Ovary (tissue), 9 donors: Measurements from ENCODE around the gene CMTM2. TPM values are rescaled to one million over a fixed set of nuclear protein-coding genes. Genes with fewer than 3 reads are reported as not detected.
A peak's percentile ranks its signal among the peaks of the same experiment; 100 is the strongest.

ENCODE experiments used
- DNase-seq, 5 donors: peaks; one replicate each; pipeline ENCODE4 v3.0.0-alpha.2; 2019 to 2020
- H3K27ac ChIP-seq, 2 donors: fragments of 200-600 bp; one replicate each; pipeline versions ENCODE4 v1.5.1 to v1.8.0; 2019 to 2022
- H3K27me3 ChIP-seq: fragments of 200-600 bp; one replicate; pipeline ENCODE4 v1.8.0; 2022
- H3K36me3 ChIP-seq: fragments of 200-600 bp; sonication (generic); one replicate; pipeline ENCODE4 v1.5.1; 2019
- H3K4me1 ChIP-seq: one replicate; pipeline ENCODE4 v1.8.1; 2013; ENCODE audit warnings: mild to moderate bottlenecking, moderate library complexity; ENCODE audit not compliant: insufficient read depth
- H3K4me3 ChIP-seq: fragments of 200-600 bp; sonication (generic); one replicate; pipeline ENCODE4 v1.5.1; 2017
- H3K9me3 ChIP-seq, 2 donors: fragments of 200-600 bp in 1 of 2; sonication (generic) in 1 of 2; one replicate each; pipeline versions ENCODE4 v1.5.1 to v1.8.1; 2013 to 2019; ENCODE audit warnings: mild to moderate bottlenecking in 1 of 2, moderate library complexity in 1 of 2
- EP300 ChIP-seq: sonication (generic); formaldehyde crosslinking; IDR thresholded peaks from one replicate; pipeline ENCODE4 v1.6.1; 2017; ENCODE audit warnings: antibody characterized with exemption
- POLR2A ChIP-seq: fragments of 450-650 bp; IDR thresholded peaks from one replicate; pipeline ENCODE4 v1.6.1; 2017; ENCODE audit warnings: antibody characterized with exemption, mild to moderate bottlenecking, moderate library complexity
- WGBS, 3 donors: extraction: QIAGEN DNeasy Blood & Tissue Kit in 1 of 3; methylation state at CpG; one replicate each; pipeline versions ENCODE4 v1.1.5 to v1.1.7; 2013 to 2017; 5-methylcytosine and 5-hydroxymethylcytosine counted together
- intact Hi-C, 4 donors: fragments of 100-400 bp; cut with DNase I; formaldehyde crosslinking; loops; one replicate each; pipeline versions ENCODE4 v1.11.0 to v1.15.1; 2022 to 2023
- polyA plus RNA-seq, 2 donors: library from polyadenylated mRNA; stranded (reverse); fragments of 200-250 nt in 1 of 2; fragments of 350-450 nt in 1 of 2; fragmentation: Illumina TruSeq in 1 of 2; extraction: RNeasy Lipid Tissue Mini Kit (QIAGEN cat#74804) in 1 of 2; gene quantifications; one replicate each; pipeline ENCODE4 v1.2.3, GENCODE V29; 2013 to 2014
- total RNA-seq, 7 donors: library from RNA; depleted of rRNA in 2 of 7; stranded (reverse); fragments of >200 nt in 2 of 7; fragmentation: NEBNext Ultra II Directional in 3 of 7; extraction: Animal tissue kit (Norgen Biotek cat#: 25700) in 3 of 7; gene quantifications; one replicate each; pipeline versions ENCODE4 v1.1.0 to v1.2.4, GENCODE V29; 2016 to 2023
- TF ChIP-seq, protein P1 (sequence below), 3 donors: fragments of 450-650 bp in 2 of 3; fragments of 200-600 bp in 1 of 3; IDR thresholded peaks; one replicate each; pipeline versions ENCODE4 v1.5.1 to v1.8.0; 2016 to 2022; ENCODE audit warnings: antibody characterized with exemption in 3 of 3, mild to moderate bottlenecking in 1 of 3
- donor health status: DM: no; HTN: no; CAD: no; lungs with moderate emphysema.
- donor health status: DM: no; HTN: no; CAD: no.
- donor health status: Bipolar disorder and iron deficiency.
- donor health status: DM: yes; HTN: yes; CAD: no.
- donor health status: DM: no; HTN: no; CAD: no.
- donor health status: DM: yes; HTN: yes; CAD: no.

The CMTM2 gene
- total and polyA plus RNA-seq, 9 donors = 0.21 to 1.8 (median 0.38) TPM; not detected in 6

DNA sequence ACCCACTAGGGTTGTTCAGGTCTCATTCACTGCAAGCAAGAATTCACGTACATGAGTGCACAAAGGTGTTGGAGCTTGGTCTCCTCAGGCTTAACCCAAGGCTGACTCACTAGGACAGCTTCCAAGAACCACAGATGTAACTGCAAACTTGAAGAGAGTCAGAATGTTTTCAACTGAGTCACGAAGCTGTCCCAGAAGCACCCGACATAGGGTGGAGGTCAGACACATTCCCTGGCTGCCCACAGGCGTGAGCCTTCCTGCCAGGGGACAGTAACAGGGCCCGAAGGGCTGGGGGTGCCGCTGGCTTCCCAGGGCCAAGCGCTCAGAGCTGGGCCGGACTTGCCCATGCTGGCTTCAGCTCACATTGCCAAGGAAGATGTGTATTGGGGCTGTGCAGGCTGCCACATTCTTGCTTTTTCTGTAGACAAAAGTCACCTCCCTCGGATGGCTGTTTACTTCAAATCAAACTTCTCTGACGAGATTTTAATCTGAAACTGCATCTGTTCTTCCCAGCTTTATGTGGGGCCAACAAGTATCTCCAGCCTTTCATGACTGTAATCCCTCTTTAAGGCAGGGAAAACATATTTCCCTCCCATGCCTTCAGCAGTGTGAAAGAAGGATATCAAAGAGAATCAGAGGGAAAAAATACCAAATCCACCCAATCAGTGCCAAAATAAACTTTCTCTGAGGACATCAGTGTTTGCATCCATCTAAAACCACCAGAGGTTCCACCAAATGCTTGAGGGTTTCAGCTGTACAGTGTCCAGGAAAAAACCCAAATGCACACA lies 39.5 kb downstream of the CMTM2 start:
- WGBS, 3 donors = 41 to 48% (median 47%) methylated on average over 8 to 10 of the region's 10 CpGs
- DNase-seq = peak in 2 of 5 donors; percentile 34 to 41

DNA sequence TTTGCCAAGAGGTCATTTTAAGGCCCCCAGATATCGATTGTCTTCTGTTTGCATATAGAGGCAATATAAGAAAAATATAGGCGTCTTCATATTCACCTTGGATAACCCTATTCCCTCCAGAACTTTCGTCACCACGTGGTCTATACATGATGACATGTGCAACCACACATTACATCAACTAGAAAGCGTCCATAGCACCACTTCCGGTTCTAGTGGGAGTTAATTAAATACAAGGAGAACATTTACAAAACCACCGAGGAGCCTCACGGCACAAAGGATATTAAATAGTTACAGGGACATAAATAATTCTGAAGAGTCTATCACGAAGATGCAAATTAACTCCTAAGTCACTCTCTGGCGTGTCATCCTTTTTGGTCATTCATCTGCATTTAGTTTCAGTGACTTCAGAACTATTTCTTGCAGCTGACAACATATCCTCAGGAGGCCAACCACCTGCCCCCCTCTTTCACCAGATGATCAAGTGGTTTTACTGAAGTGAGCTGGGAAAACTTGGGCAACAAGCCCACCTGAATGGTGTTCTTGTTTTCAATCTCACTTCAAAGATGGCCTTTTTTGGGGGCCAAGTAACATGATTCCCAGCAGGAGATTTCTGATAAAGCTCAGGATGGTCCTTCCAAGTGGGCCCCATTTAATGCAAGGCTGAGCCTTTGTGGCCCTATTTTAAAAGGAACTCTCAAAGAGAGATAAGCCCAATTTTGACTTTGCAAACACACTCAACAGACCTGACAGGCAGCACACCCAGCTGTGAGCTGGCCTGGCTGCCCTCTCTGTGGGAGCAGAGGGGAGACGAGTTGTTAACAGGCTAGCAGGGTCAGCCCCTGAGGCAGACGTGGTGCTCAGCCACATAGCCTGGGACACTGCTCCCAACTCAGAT lies 40.5 kb downstream of the CMTM2 start:
- Histone ChIP-seq H3K4me1 (peaks cover 3% of the 10 kb centered on the region), H3K27me3 (no peaks in the 10 kb centered on the region), H3K9me3 (no peaks in the 10 kb centered on the region), H3K36me3 (no peaks in the 10 kb centered on the region), H3K27ac (no peak overlapping the region), H3K4me3 (no peak overlapping the region)
- intact Hi-C loops = loop anchor here in 1 of 4 donors (10.0 kb wide), 1 partner anchor 1155 kb away; no protein-coding TSS in a partner anchor
- WGBS, 3 donors = 78 to 82% (median 80%) methylated on average over 12 of the region's 12 CpGs
- DNase-seq = no peak
- TF ChIP-seq EP300 (no peak), POLR2A (no peak)
- TF ChIP-seq, protein P1, sequence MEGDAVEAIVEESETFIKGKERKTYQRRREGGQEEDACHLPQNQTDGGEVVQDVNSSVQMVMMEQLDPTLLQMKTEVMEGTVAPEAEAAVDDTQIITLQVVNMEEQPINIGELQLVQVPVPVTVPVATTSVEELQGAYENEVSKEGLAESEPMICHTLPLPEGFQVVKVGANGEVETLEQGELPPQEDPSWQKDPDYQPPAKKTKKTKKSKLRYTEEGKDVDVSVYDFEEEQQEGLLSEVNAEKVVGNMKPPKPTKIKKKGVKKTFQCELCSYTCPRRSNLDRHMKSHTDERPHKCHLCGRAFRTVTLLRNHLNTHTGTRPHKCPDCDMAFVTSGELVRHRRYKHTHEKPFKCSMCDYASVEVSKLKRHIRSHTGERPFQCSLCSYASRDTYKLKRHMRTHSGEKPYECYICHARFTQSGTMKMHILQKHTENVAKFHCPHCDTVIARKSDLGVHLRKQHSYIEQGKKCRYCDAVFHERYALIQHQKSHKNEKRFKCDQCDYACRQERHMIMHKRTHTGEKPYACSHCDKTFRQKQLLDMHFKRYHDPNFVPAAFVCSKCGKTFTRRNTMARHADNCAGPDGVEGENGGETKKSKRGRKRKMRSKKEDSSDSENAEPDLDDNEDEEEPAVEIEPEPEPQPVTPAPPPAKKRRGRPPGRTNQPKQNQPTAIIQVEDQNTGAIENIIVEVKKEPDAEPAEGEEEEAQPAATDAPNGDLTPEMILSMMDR (IDR thresholded peaks at IDR 0.05) = no peak

More for the DNA sequence above, 39.5 kb downstream of the CMTM2 start:
- Histone ChIP-seq H3K4me3 (no peak overlapping the region), H3K36me3 (no peaks in the 10 kb centered on the region), H3K4me1 (peaks cover 3% of the 10 kb centered on the region), H3K9me3 (no peaks in the 10 kb centered on the region), H3K27me3 (no peaks in the 10 kb centered on the region), H3K27ac (no peak overlapping the region)
- intact Hi-C loops = no loop called here
- no peak for TF ChIP-seq POLR2A
- no peak for TF ChIP-seq EP300
- TF ChIP-seq, protein P1 (IDR thresholded peaks at IDR 0.05) = no peak

DNA sequence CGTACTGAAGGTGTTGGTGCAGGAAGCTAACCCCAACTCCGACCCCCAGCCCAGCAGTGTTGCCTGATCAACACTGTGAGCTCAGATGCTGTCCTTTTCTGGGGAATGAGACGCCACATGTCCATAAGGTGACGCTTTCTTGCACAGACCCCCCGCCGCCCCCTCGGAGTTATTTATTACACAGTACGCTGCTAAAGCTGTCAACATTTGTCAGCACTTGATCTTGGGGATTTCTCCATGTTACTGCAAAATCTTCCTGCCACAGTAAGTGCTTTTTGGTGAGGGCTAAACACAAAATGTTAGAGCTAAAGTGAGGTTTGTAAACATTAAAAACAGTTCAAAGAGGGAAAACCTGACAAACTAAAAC lies 41.1 kb downstream of the CMTM2 start:
- H3K36me3 ChIP-seq = no peaks in the 10 kb centered on the region
- H3K27ac ChIP-seq = no peak overlapping the region
- intact Hi-C loops = loop anchor here in 1 of 4 donors (10.0 kb wide), 1 partner anchor 1154 kb away; no protein-coding TSS in a partner anchor
- no peak for TF ChIP-seq EP300
- TF ChIP-seq, protein P1 (IDR thresholded peaks at IDR 0.05) = no peak
- no peaks in the 10 kb centered on the region for H3K9me3 ChIP-seq
- H3K4me3 ChIP-seq = no peak overlapping the region
- no peak for DNase-seq
- H3K27me3 ChIP-seq = no peaks in the 10 kb centered on the region
- H3K4me1 ChIP-seq = peaks cover 3% of the 10 kb centered on the region
- 90 to 92% (median 92%) methylated on average over 8 of the region's 8 CpGs for WGBS, 3 donors

DNA sequence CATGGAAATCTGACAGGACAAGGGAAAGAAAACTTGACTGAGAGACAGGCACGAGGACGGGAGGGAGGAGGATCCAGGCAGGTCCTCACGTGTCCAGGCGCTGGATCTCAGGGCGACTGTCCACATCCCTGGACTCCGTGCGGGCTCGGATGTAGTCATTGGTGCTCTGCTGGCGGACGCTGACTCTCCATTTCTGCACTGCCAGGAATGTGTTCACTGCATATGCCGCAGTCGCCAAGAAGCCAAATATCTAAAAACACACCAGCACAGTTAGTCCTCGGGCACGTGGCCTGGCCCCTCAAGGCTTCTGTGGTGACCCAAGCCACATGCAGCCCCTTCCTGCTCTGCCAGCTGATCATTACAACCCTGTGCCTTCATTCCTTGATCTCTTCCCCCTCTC lies 42.7 kb downstream of the CMTM2 start:
- Histone ChIP-seq H3K4me3 (no peak overlapping the region), H3K9me3 (no peaks in the 10 kb centered on the region), H3K27ac (no peak overlapping the region), H3K4me1 (peaks cover 3% of the 10 kb centered on the region), H3K27me3 (no peaks in the 10 kb centered on the region), H3K36me3 (no peaks in the 10 kb centered on the region)
- WGBS, 3 donors = 89 to 95% (median 94%) methylated on average over 14 of the region's 14 CpGs
- DNase-seq = no peak
- intact Hi-C loops = loop anchor here in 1 of 4 donors (10.0 kb wide), 1 partner anchor 1153 kb away; no protein-coding TSS in a partner anchor
- no peak for TF ChIP-seq EP300
- TF ChIP-seq POLR2A = no peak
- TF ChIP-seq, protein P1 (IDR thresholded peaks at IDR 0.05) = no peak
